Loucy (cell line): ENCODE data around the gene CSN2.
A peak's percentile ranks its signal among the peaks of the same experiment; 100 is the strongest.

Experiments
- H2AFZ ChIP-seq: fragments of 200-600 bp; sonication (generic); 2 replicates; pipeline ENCODE4 v1.6.0; 2016; ENCODE audit warnings: antibody characterized with exemption, mild to moderate bottlenecking, low read length, moderate library complexity
- H3F3A ChIP-seq: fragments of 200-600 bp; 2 replicates; pipeline ENCODE4 v1.6.0; 2016; ENCODE audit warnings: antibody characterized with exemption, low read depth, mild to moderate bottlenecking
- H3K27me3 ChIP-seq: fragments of 200-600 bp; sonication (generic); 2 replicates; pipeline ENCODE4 v1.6.1; 2014; ENCODE audit warnings: low read length, mild to moderate bottlenecking; ENCODE audit not compliant: insufficient read depth, poor library complexity, severe bottlenecking
- H3K36me3 ChIP-seq: fragments of 200-600 bp; sonication (generic); 2 replicates; pipeline ENCODE4 v1.6.1; 2016; ENCODE audit warnings: low read length; ENCODE audit not compliant: insufficient read depth
- H3K4me1 ChIP-seq: fragments of 200-600 bp; sonication (generic); 2 replicates; pipeline ENCODE4 v1.5.1; 2014; ENCODE audit warnings: low read length, mild to moderate bottlenecking; ENCODE audit not compliant: insufficient read depth, poor library complexity, severe bottlenecking
- H3K4me2 ChIP-seq: fragments of 200-600 bp; sonication (generic); 2 replicates; pipeline ENCODE4 v1.6.0; 2014; ENCODE audit warnings: antibody characterized with exemption, low read length, low read depth, mild to moderate bottlenecking; ENCODE audit not compliant: poor library complexity, severe bottlenecking
- H3K4me3 ChIP-seq: fragments of 200-600 bp; sonication (generic); 2 replicates; pipeline ENCODE4 v1.5.1; 2014; ENCODE audit warnings: low read length, mild to moderate bottlenecking, mixed read lengths; ENCODE audit not compliant: poor library complexity, severe bottlenecking
- H3K79me2 ChIP-seq: fragments of 200-600 bp; sonication (generic); 2 replicates; pipeline ENCODE4 v1.6.1; 2014; ENCODE audit warnings: low read length; ENCODE audit not compliant: insufficient read depth
- H3K9ac ChIP-seq: fragments of 200-600 bp; sonication (generic); 2 replicates; pipeline ENCODE4 v1.6.0; 2014; ENCODE audit warnings: mild to moderate bottlenecking, low read depth, low read length, moderate library complexity; ENCODE audit not compliant: poor library complexity, severe bottlenecking
- H3K9me2 ChIP-seq: fragments of 200-600 bp; sonication (generic); replicated peaks from 2 replicates; pipeline ENCODE4 v1.6.1; 2016; ENCODE audit warnings: low read depth, low read length, mixed read lengths
- H3K9me3 ChIP-seq: fragments of 200-600 bp; sonication (generic); 2 replicates; pipeline ENCODE4 v1.6.1; 2014; ENCODE audit warnings: mild to moderate bottlenecking, antibody characterized with exemption, low read length, low read depth; ENCODE audit not compliant: insufficient read depth
- H4K20me1 ChIP-seq: fragments of 200-600 bp; sonication (generic); 2 replicates; pipeline ENCODE4 v1.6.0; 2014; ENCODE audit warnings: antibody characterized with exemption, low read length, mild to moderate bottlenecking; ENCODE audit not compliant: insufficient read depth, poor library complexity, severe bottlenecking
- EZH2phosphoT487 ChIP-seq: fragments of 200-600 bp; IDR thresholded peaks from 2 replicates; pipeline ENCODE4 v1.6.1; 2018; ENCODE audit warnings: antibody characterized with exemption, mild to moderate bottlenecking, moderate library complexity, borderline replicate concordance
- TF ChIP-seq, protein P1 (sequence below): fragments of 200-600 bp; sonication (generic); conservative IDR thresholded peaks from 2 replicates; pipeline ENCODE4 v1.5.1; 2014; ENCODE audit warnings: mild to moderate bottlenecking, antibody characterized with exemption, low read length

Gene CSN2

GRCh38 chr4:70000711-70001110 lies 35.2 kb upstream of the CSN2 start:
- Histone ChIP-seq H3K27me3 (no peaks in the 10 kb centered on the region), H3F3A (no peaks in the 10 kb centered on the region), H4K20me1 (no peaks in the 10 kb centered on the region), H2AFZ (no peak overlapping the region), H3K4me2 (no peak overlapping the region), H3K9ac (no peak overlapping the region), H3K36me3 (no peaks in the 10 kb centered on the region), H3K4me1 (no peaks in the 10 kb centered on the region), H3K9me2 (no peaks in the 10 kb centered on the region), H3K79me2 (no peaks in the 10 kb centered on the region), H3K4me3 (no peak overlapping the region), H3K9me3 (no peaks in the 10 kb centered on the region)
- TF ChIP-seq EZH2phosphoT487 = peak; percentile 13; the same call in 1 of the 2 replicates
- TF ChIP-seq, protein P1, sequence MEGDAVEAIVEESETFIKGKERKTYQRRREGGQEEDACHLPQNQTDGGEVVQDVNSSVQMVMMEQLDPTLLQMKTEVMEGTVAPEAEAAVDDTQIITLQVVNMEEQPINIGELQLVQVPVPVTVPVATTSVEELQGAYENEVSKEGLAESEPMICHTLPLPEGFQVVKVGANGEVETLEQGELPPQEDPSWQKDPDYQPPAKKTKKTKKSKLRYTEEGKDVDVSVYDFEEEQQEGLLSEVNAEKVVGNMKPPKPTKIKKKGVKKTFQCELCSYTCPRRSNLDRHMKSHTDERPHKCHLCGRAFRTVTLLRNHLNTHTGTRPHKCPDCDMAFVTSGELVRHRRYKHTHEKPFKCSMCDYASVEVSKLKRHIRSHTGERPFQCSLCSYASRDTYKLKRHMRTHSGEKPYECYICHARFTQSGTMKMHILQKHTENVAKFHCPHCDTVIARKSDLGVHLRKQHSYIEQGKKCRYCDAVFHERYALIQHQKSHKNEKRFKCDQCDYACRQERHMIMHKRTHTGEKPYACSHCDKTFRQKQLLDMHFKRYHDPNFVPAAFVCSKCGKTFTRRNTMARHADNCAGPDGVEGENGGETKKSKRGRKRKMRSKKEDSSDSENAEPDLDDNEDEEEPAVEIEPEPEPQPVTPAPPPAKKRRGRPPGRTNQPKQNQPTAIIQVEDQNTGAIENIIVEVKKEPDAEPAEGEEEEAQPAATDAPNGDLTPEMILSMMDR = no peak

DNA sequence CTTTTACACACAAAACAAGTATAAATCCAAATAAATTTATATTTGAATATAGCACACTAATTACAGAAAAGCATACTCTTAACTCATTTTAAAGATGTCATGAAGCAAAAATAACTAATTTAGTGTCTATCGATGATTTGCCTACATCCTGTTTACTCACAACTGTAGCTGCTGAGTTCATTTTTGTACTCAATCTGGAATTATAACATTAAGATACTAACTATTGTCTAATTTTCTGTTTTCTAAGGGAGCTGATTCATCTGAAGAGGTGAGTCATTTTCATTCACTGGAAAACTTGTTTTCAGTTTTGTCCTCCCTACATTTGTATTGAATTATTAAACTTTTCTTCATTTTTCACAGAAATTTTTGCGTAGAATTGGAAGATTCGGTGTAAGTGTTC lies 33.9 kb upstream of the CSN2 start:
- Histone ChIP-seq H3K27me3 (no peaks in the 10 kb centered on the region), H3K4me2 (no peak overlapping the region), H3K36me3 (no peaks in the 10 kb centered on the region), H2AFZ (no peak overlapping the region), H3K9me3 (no peaks in the 10 kb centered on the region), H3K9ac (no peak overlapping the region), H3K4me3 (no peak overlapping the region), H3K4me1 (no peaks in the 10 kb centered on the region), H3K79me2 (no peaks in the 10 kb centered on the region), H4K20me1 (no peaks in the 10 kb centered on the region), H3K9me2 (no peaks in the 10 kb centered on the region), H3F3A (no peaks in the 10 kb centered on the region)
- TF ChIP-seq, protein P1 = no peak
- TF ChIP-seq EZH2phosphoT487 = no peak

DNA sequence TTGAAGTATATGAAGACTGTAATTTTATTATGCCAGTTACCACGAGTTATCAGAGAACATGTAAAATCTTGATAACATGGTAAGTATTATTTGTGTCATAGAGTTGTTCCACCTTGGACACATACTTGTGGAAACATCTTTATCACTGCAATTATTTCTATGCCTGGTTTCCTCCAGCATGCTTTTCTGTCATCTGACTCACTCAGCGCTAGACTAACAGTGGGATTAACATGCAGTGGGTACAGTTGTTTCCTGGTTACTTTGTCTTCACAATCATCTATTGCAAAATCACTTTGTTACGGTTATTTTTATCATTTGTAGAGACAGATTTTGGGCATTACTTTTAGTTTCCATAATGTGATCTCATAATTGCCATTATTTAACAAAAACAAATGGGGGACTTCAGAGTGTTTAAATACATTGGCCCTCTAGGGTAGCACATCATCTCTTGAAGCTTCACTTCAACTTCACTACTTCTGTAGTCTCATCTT lies 30.0 kb upstream of the CSN2 start, which contains the start of gene STATH:
STATH (plus strand) TSS at position 441 of the 491 bp plus-strand sequence. CDS start 2,472 bp downstream, outside the sequence.
- Histone ChIP-seq H3F3A (no peaks in the 10 kb centered on the region), H3K9me3 (no peaks in the 10 kb centered on the region), H3K4me3 (no peak within 1 kb of the TSS), H3K9ac (no peak within 1 kb of the TSS), H3K9me2 (no peaks in the 10 kb centered on the region), H3K79me2 (no peaks in the 10 kb centered on the region), H3K4me2 (no peak within 1 kb of the TSS), H3K27me3 (no peaks in the 10 kb centered on the region), H4K20me1 (no peaks in the 10 kb centered on the region), H2AFZ (no peak within 1 kb of the TSS), H3K4me1 (no peaks in the 10 kb centered on the region), H3K36me3 (no peaks in the 10 kb centered on the region)
- TF ChIP-seq, protein P1 = no peak
- TF ChIP-seq EZH2phosphoT487 = no peak
